Peyer's patch (tissue), 4 donors: ENCODE measurements around the gene CDH19.

Source experiments
- POLR2A ChIP-seq, 2 donors: fragments of 450-650 bp; IDR thresholded peaks; one replicate each; pipeline ENCODE4 v1.5.1; 2017; ENCODE audit warnings: antibody characterized with exemption in 2 of 2, mild to moderate bottlenecking in 2 of 2, moderate library complexity in 2 of 2
- TF ChIP-seq, protein P1 (sequence below), 6 experiments: fragments of 450-650 bp in 4 of 6; fragments of 200-600 bp in 2 of 6; sonication (generic) in 1 of 6; IDR thresholded peaks; one replicate each; pipeline ENCODE4 v1.5.1; 2017 to 2019; ENCODE audit warnings: antibody characterized with exemption in 6 of 6, mild to moderate bottlenecking in 3 of 6, moderate library complexity in 1 of 6

DNA sequence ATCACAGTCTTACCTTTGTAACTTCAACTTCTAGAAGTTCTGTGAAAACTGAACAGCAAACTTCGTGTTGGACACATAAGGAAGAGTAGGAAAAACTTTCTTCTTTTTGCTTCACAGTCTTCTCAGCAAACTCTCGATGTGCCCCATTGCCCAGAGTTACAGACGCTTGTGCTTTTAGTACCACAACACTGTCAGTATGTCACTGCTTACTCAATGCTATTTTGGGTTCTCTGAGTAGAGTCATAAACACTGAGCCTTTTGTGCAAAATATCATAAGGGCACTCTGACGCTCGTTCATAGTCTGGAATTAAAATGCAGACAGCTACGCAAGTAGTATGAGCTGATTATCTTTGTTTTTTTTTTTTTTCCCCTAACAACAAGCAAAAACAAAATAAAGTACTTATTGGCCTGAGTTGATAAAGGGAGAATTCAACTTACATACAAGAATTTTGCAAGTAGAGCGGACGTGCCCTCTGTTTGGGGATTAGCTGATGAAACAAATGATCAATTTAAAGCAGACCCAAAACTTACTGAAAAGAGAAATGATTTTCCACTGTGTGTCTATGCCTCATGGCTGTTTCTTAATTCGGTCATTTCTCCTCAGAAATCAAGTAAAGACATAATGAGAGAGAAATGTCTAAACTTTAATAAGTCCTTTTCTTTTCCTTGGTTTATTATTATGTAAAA lies at the start of gene CDH19:
- TF ChIP-seq POLR2A (IDR thresholded peaks at IDR 0.05): no peak
- TF ChIP-seq, protein P1, sequence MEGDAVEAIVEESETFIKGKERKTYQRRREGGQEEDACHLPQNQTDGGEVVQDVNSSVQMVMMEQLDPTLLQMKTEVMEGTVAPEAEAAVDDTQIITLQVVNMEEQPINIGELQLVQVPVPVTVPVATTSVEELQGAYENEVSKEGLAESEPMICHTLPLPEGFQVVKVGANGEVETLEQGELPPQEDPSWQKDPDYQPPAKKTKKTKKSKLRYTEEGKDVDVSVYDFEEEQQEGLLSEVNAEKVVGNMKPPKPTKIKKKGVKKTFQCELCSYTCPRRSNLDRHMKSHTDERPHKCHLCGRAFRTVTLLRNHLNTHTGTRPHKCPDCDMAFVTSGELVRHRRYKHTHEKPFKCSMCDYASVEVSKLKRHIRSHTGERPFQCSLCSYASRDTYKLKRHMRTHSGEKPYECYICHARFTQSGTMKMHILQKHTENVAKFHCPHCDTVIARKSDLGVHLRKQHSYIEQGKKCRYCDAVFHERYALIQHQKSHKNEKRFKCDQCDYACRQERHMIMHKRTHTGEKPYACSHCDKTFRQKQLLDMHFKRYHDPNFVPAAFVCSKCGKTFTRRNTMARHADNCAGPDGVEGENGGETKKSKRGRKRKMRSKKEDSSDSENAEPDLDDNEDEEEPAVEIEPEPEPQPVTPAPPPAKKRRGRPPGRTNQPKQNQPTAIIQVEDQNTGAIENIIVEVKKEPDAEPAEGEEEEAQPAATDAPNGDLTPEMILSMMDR (IDR thresholded peaks at IDR 0.05): no peak
